ENCODE measurements around the gene ART1.

Gene ART1

GRCh38 chr11:3664032-3664630, 19.2 kb downstream of the ART1 start:
- DNase-seq (ENCODE audit: insufficient read length, low spot score) (no peak), FAIRE-seq (no peak)

GRCh38 chr11:3665336-3666022, 20.6 kb downstream of the ART1 start:
- DNase-seq (ENCODE audit: insufficient read length, low spot score) (no peak), FAIRE-seq (no peak)

GRCh38 chr11:3666023-3666530, 21.1 kb downstream of the ART1 start:
- DNase-seq (ENCODE audit: insufficient read length, low spot score) = no peak
- no peak for FAIRE-seq

GRCh38 chr11:3667149-3668035, 22.5 kb downstream of the ART1 start:
- no peak for FAIRE-seq
- DNase-seq (ENCODE audit: insufficient read length, low spot score) = no peak

GRCh38 chr11:3669128-3669527, 24.2 kb downstream of the ART1 start:
- DNase-seq (ENCODE audit: insufficient read length, low spot score) = no peak
- no peak for FAIRE-seq

- no peak for FAIRE-seq
- no peak for DNase-seq (ENCODE audit: insufficient read length, low spot score)
Measured at GRCh38 chr11:3669742-3670183, 24.8 kb downstream of the ART1 start.

GRCh38 chr11:3671334-3672254, 26.7 kb downstream of the ART1 start, which contains the start of gene CHRNA10:
Gene CHRNA10, minus strand, starts transcription at chr11:3671384. Its CDS starts 72 bp downstream, at chr11:3671312.
- FAIRE-seq = no peak
- DNase-seq (ENCODE audit: insufficient read length, low spot score) = no peak

GRCh38 chr11:3674189-3674588, 29.3 kb downstream of the ART1 start:
- FAIRE-seq (no peak), DNase-seq (ENCODE audit: insufficient read length, low spot score) (no peak)

GRCh38 chr11:3675971-3676370, 31.0 kb downstream of the ART1 start:
- DNase-seq (ENCODE audit: insufficient read length, low spot score) (no peak), FAIRE-seq (no peak)

GRCh38 chr11:3679077-3679476, 34.1 kb downstream of the ART1 start:
- no peak for FAIRE-seq

GRCh38 chr11:3683039-3683438, 38.1 kb downstream of the ART1 start:
- no peak for DNase-seq (ENCODE audit: insufficient read length, low spot score)
- FAIRE-seq = no peak

More at GRCh38 chr11:3679077-3679476, 34.1 kb downstream of the ART1 start:
- no peak for DNase-seq (ENCODE audit: insufficient read length, low spot score)

- no peak for DNase-seq (ENCODE audit: insufficient read length, low spot score)
Measured at GRCh38 chr11:3684129-3684818, 39.3 kb downstream of the ART1 start.

GRCh38 chr11:3684819-3685172, 39.9 kb downstream of the ART1 start:
- DNase-seq (ENCODE audit: insufficient read length, low spot score) (no peak), FAIRE-seq (no peak)

More at GRCh38 chr11:3684129-3684818, 39.3 kb downstream of the ART1 start:
- FAIRE-seq = no peak

GRCh38 chr11:3685923-3686322, 41.0 kb downstream of the ART1 start:
- FAIRE-seq (no peak), DNase-seq (ENCODE audit: insufficient read length, low spot score) (no peak)

GRCh38 chr11:3686751-3687150, 41.8 kb downstream of the ART1 start:
- no peak for DNase-seq (ENCODE audit: insufficient read length, low spot score)

GRCh38 chr11:3700410-3700809, 55.5 kb downstream of the ART1 start:
- FAIRE-seq (no peak), DNase-seq (ENCODE audit: insufficient read length, low spot score) (no peak)

More at GRCh38 chr11:3686751-3687150, 41.8 kb downstream of the ART1 start:
- FAIRE-seq = no peak

- DNase-seq (ENCODE audit: insufficient read length, low spot score) (no peak), FAIRE-seq (no peak)
Measured at GRCh38 chr11:3700910-3701309, 56.0 kb downstream of the ART1 start.

GRCh38 chr11:3703383-3703782, 58.5 kb downstream of the ART1 start:
- no peak for DNase-seq (ENCODE audit: insufficient read length, low spot score)
- FAIRE-seq = no peak

GRCh38 chr11:3707176-3707575, 62.2 kb downstream of the ART1 start:
- no peak for DNase-seq (ENCODE audit: insufficient read length, low spot score)
- FAIRE-seq = no peak

GRCh38 chr11:3709977-3710376, 65.0 kb downstream of the ART1 start:
- no peak for FAIRE-seq
- DNase-seq (ENCODE audit: insufficient read length, low spot score) = no peak

Data from GM19239 (cell line).